Neural cell (in vitro differentiated cells): ENCODE measurements around the gene ZNF554. TPM values are rescaled to one million over a fixed set of nuclear protein-coding genes. Genes with fewer than 3 reads are reported as not detected.

Source experiments
- H2AFZ ChIP-seq: fragments of 200-600, 300-800 bp; sonication (generic), shearing (Covaris generic); 2 replicates; pipeline ENCODE4 v1.6.0; 2014; ENCODE audit warnings: low read depth, mild to moderate bottlenecking, antibody characterized with exemption, low read length, moderate library complexity
- H3F3A ChIP-seq: fragments of 200-600 bp; shearing (Covaris generic); 2 replicates; pipeline ENCODE4 v1.6.1; 2016; ENCODE audit warnings: mild to moderate bottlenecking, moderate library complexity, mixed read lengths, antibody characterized with exemption, low read length; ENCODE audit not compliant: insufficient read depth, poor library complexity, severe bottlenecking
- H3K27ac ChIP-seq: fragments of 200-600, 300-800 bp; sonication (generic), shearing (Covaris generic); 2 replicates; pipeline ENCODE4 v1.5.1; 2014; ENCODE audit warnings: mild to moderate bottlenecking, low read length, moderate library complexity
- H3K27me3 ChIP-seq: fragments of 300-800, 200-600 bp; sonication (generic), shearing (Covaris generic); 2 replicates; pipeline ENCODE4 v1.6.0; 2014; ENCODE audit warnings: mild to moderate bottlenecking, low read depth, low read length, moderate library complexity; ENCODE audit not compliant: insufficient read depth
- H3K36me3 ChIP-seq: fragments of 300-800, 200-600 bp; sonication (generic), shearing (Covaris generic); 2 replicates; pipeline ENCODE4 v1.5.1; 2014; ENCODE audit warnings: mild to moderate bottlenecking, antibody characterized with exemption, low read length, moderate library complexity; ENCODE audit not compliant: insufficient read depth
- H3K4me2 ChIP-seq: fragments of 300-800, 200-600 bp; sonication (generic), shearing (Covaris generic); 2 replicates; pipeline ENCODE4 v1.6.0; 2014; ENCODE audit warnings: mild to moderate bottlenecking, low read length
- H3K4me3 ChIP-seq: fragments of 300-800, 200-600 bp; sonication (generic), shearing (Covaris generic); 2 replicates; pipeline ENCODE4 v1.5.1; 2014; ENCODE audit warnings: mild to moderate bottlenecking, low read length, moderate library complexity
- H3K79me2 ChIP-seq: fragments of 200-600 bp; shearing (Covaris generic); replicated peaks from 2 replicates; pipeline ENCODE4 v1.6.0; 2014; ENCODE audit warnings: mild to moderate bottlenecking, low read length, moderate library complexity; ENCODE audit not compliant: insufficient read depth
- H3K9ac ChIP-seq: fragments of 300-800, 200-600 bp; sonication (generic), shearing (Covaris generic); 2 replicates; pipeline ENCODE4 v1.6.1; 2016; ENCODE audit warnings: mild to moderate bottlenecking, low read length, mixed read lengths
- H3K9me2 ChIP-seq: fragments of 200-600 bp; shearing (Covaris generic); 2 replicates; pipeline ENCODE4 v1.6.1; 2016; ENCODE audit warnings: mild to moderate bottlenecking, low read length, mixed read lengths; ENCODE audit not compliant: insufficient read depth
- H3K9me3 ChIP-seq: fragments of 200-600, 300-800 bp; sonication (generic), shearing (Covaris generic); 2 replicates; pipeline ENCODE4 v1.6.1; 2016; ENCODE audit warnings: mild to moderate bottlenecking, mixed run types, low read length, moderate library complexity, mixed read lengths
- H4K20me1 ChIP-seq: fragments of 200-600 bp; shearing (Covaris generic); 2 replicates; pipeline ENCODE4 v1.6.1; 2016; ENCODE audit warnings: mild to moderate bottlenecking, mixed run types; ENCODE audit not compliant: insufficient read depth
- CTCF ChIP-seq: fragments of 450-650 bp; IDR thresholded peaks from 2 replicates; pipeline ENCODE4 v1.5.1; 2014; ENCODE audit warnings: antibody characterized with exemption, mild to moderate bottlenecking, moderate library complexity; ENCODE audit not compliant: poor library complexity, severe bottlenecking
- EP300 ChIP-seq: fragments of 450-650 bp; conservative IDR thresholded peaks from 2 replicates; pipeline ENCODE4 v1.6.1; 2014; ENCODE audit warnings: antibody characterized with exemption, mild to moderate bottlenecking, moderate library complexity; ENCODE audit not compliant: poor library complexity, severe bottlenecking
- EZH2 ChIP-seq: fragments of 200-600, 300-800 bp; shearing (Covaris generic), sonication (generic); IDR thresholded peaks from 2 replicates; pipeline ENCODE4 v1.6.1; 2014; ENCODE audit warnings: antibody characterized with exemption, low read length, borderline replicate concordance, mild to moderate bottlenecking; ENCODE audit not compliant: insufficient read depth, poor library complexity, severe bottlenecking
- MXI1 ChIP-seq: fragments of 450-650 bp; conservative IDR thresholded peaks from 2 replicates; pipeline ENCODE4 v1.6.1; 2014; ENCODE audit warnings: antibody characterized with exemption, mild to moderate bottlenecking; ENCODE audit not compliant: poor library complexity, severe bottlenecking
- POLR2AphosphoS5 ChIP-seq: IDR thresholded peaks from 2 replicates; pipeline ENCODE4 v1.6.1; 2012
- RAD21 ChIP-seq: fragments of 450-650 bp; conservative IDR thresholded peaks from 2 replicates; pipeline ENCODE4 v1.6.1; 2014; ENCODE audit warnings: antibody characterized with exemption, mild to moderate bottlenecking, moderate library complexity
- REST ChIP-seq: IDR thresholded peaks from 2 replicates; pipeline ENCODE4 v1.6.1; 2012; ENCODE audit warnings: borderline replicate concordance
- SMC3 ChIP-seq: fragments of 450-650 bp; conservative IDR thresholded peaks from 2 replicates; pipeline ENCODE4 v1.6.1; 2014; ENCODE audit warnings: antibody characterized with exemption, mild to moderate bottlenecking, moderate library complexity; ENCODE audit not compliant: poor library complexity
- TAF1 ChIP-seq: IDR thresholded peaks from 2 replicates; pipeline ENCODE4 v1.6.1; 2012; ENCODE audit warnings: low read depth
- polyA minus RNA-seq: library from RNA; depleted of rRNA, polyadenylated mRNA; stranded (reverse); fragments of >200 nt; gene quantifications from 2 replicates; pipeline ENCODE4 v1.2.3, GENCODE V29; 2014
- polyA plus RNA-seq: library from polyadenylated mRNA; depleted of rRNA; stranded (reverse); fragments of >200 nt; gene quantifications from 2 replicates; pipeline ENCODE4 v1.2.3, GENCODE V29; 2014

Gene ZNF554
- polyA plus RNA-seq (22.5 and 24.0 TPM in 2 replicates), polyA minus RNA-seq (38.7 and 40.2 TPM in 2 replicates)

GRCh38 chr19:2819540-2820111 lies at the start of gene ZNF554:
TSS of gene ZNF554 (plus strand) at chr19:2819868. CDS start at chr19:2820072, 204 bp downstream.
- Histone ChIP-seq H3K9me2 (no peaks in the 10 kb centered on the region), H3K27me3 (no peaks in the 10 kb centered on the region), H3K79me2 (no peaks in the 10 kb centered on the region), H3F3A (no peaks in the 10 kb centered on the region), H3K4me3 (peak within 1 kb of the TSS; percentile 96), H3K9me3 (no peaks in the 10 kb centered on the region), H3K27ac (peak within 1 kb of the TSS; percentile 58), H4K20me1 (no peaks in the 10 kb centered on the region), H2AFZ (peak within 1 kb of the TSS; percentile 33), H3K36me3 (no peaks in the 10 kb centered on the region), H3K4me2 (peak within 1 kb of the TSS; percentile 73), H3K9ac (peak within 1 kb of the TSS; percentile 85)
- TF ChIP-seq SMC3: peak; percentile 55
- peak; percentile 36 for TF ChIP-seq EP300
- TF ChIP-seq EZH2: no peak
- peak; percentile 79 for TF ChIP-seq POLR2AphosphoS5
- peak; percentile 58 for TF ChIP-seq RAD21
- no peak for TF ChIP-seq TAF1
- peak; percentile 100 for TF ChIP-seq CTCF
- peak; percentile 80 for TF ChIP-seq MXI1
- TF ChIP-seq REST: no peak

GRCh38 chr19:2770055-2771013 lies 49.3 kb upstream of the ZNF554 start:
- H3K4me2 ChIP-seq: no peak overlapping the region
- peaks cover 15% of the 10 kb centered on the region for H3K79me2 ChIP-seq
- no peaks in the 10 kb centered on the region for H3K9me2 ChIP-seq
- no peaks in the 10 kb centered on the region for H3K27me3 ChIP-seq
- no peak overlapping the region for H3K9ac ChIP-seq
- TF ChIP-seq CTCF (no peak), RAD21 (no peak), POLR2AphosphoS5 (no peak), EZH2 (no peak), REST (no peak), MXI1 (no peak), TAF1 (no peak), SMC3 (no peak), EP300 (no peak)
- H3K36me3 ChIP-seq: no peaks in the 10 kb centered on the region
- no peak overlapping the region for H3K4me3 ChIP-seq
- no peak overlapping the region for H3K27ac ChIP-seq
- H4K20me1 ChIP-seq: no peaks in the 10 kb centered on the region
- no peaks in the 10 kb centered on the region for H3K9me3 ChIP-seq
- no peak overlapping the region for H2AFZ ChIP-seq
- no peaks in the 10 kb centered on the region for H3F3A ChIP-seq
